Thymus (tissue), 14 donors: Measurements from ENCODE around the gene HSPA1A. TPM values are rescaled to one million over a fixed set of nuclear protein-coding genes. Genes with fewer than 3 reads are reported as not detected.

ENCODE experiments used
- DNase-seq, 9 donors: peaks; one replicate each; pipeline ENCODE4 v3.0.0-alpha.2; 2013; ENCODE audit warnings: low spot score in 9 of 9, low read depth in 6 of 9, missing footprints in 1 of 9
- H3K27ac ChIP-seq, 2 donors: one replicate each; pipeline ENCODE4 v1.5.1; 2013; ENCODE audit warnings: control low read depth in 1 of 2, low read depth in 1 of 2, low read length in 1 of 2, mild to moderate bottlenecking in 1 of 2, moderate library complexity in 1 of 2
- H3K27me3 ChIP-seq, 2 donors: one replicate each; pipeline ENCODE4 v1.5.1; 2013; ENCODE audit warnings: low read length in 1 of 2; ENCODE audit not compliant: control insufficient read depth in 2 of 2, insufficient read depth in 1 of 2
- H3K36me3 ChIP-seq, 2 donors: one replicate each; pipeline ENCODE4 v1.5.1; 2013; ENCODE audit warnings: low read length in 1 of 2, mild to moderate bottlenecking in 1 of 2, moderate library complexity in 1 of 2; ENCODE audit not compliant: control insufficient read depth in 2 of 2, insufficient read depth in 2 of 2
- H3K4me1 ChIP-seq, 2 donors: one replicate each; pipeline ENCODE4 v1.5.1; 2013; ENCODE audit warnings: low read length in 2 of 2; ENCODE audit not compliant: control insufficient read depth in 2 of 2, insufficient read depth in 2 of 2
- H3K4me3 ChIP-seq, 2 donors: one replicate each; pipeline ENCODE4 v1.5.1; 2013; ENCODE audit warnings: low read length in 2 of 2, control low read depth in 1 of 2, mild to moderate bottlenecking in 1 of 2
- H3K9me3 ChIP-seq, 2 donors: one replicate each; pipeline ENCODE4 v1.5.1; 2013; ENCODE audit warnings: low read length in 1 of 2, mild to moderate bottlenecking in 1 of 2; ENCODE audit not compliant: control insufficient read depth in 2 of 2, insufficient read depth in 1 of 2
- WGBS: extraction: QIAGEN DNeasy Blood & Tissue Kit; methylation state at CpG from one replicate; pipeline ENCODE4 v1.1.7; 2013; 5-methylcytosine and 5-hydroxymethylcytosine counted together
- long read RNA-seq, 10 donors: transcript quantifications; one replicate each; lab custom pipeline, GENCODE V29; 2026
- polyA plus RNA-seq: library from polyadenylated mRNA; stranded (reverse); fragments of 200-250 nt; gene quantifications from one replicate; pipeline ENCODE4 v1.2.3, GENCODE V29; 2013
- total RNA-seq: library from RNA; stranded (reverse); fragments of 120-200 nt; gene quantifications from one replicate; pipeline ENCODE4 v1.2.4, GENCODE V29; 2013
- donor health status: healthy.

HSPA1A gene
- total RNA-seq (73.8 TPM), polyA plus RNA-seq (68.8 TPM)
- long read RNA-seq, donor 1, partial matches to known transcripts: 0 of 3 reads
- long read RNA-seq, donor 1, other reads (novel, unspliced or antisense): 0 of 3 reads
- long read RNA-seq, donor 2: 0 reads
- long read RNA-seq, donor 3, transcript HSPA1A-201 (1 exons, 2,483 nt): major isoform, 31 of 31 reads
- long read RNA-seq, donor 3, partial matches to known transcripts: 0 of 31 reads
- long read RNA-seq, donor 3, other reads (novel, unspliced or antisense): 0 of 31 reads
- long read RNA-seq, donor 4, transcript HSPA1A-201 (1 exons, 2,483 nt): major isoform, 28 of 28 reads
- long read RNA-seq, donor 4, partial matches to known transcripts: 0 of 28 reads
- long read RNA-seq, donor 4, other reads (novel, unspliced or antisense): 0 of 28 reads
- long read RNA-seq, donor 5, transcript HSPA1A-201 (1 exons, 2,483 nt): major isoform, 128 of 128 reads
- long read RNA-seq, donor 5, partial matches to known transcripts: 0 of 128 reads
- long read RNA-seq, donor 5, other reads (novel, unspliced or antisense): 0 of 128 reads
- long read RNA-seq, donor 6, transcript HSPA1A-201 (1 exons, 2,483 nt): major isoform, 37 of 37 reads
- long read RNA-seq, donor 6, partial matches to known transcripts: 0 of 37 reads
- long read RNA-seq, donor 6, other reads (novel, unspliced or antisense): 0 of 37 reads
- long read RNA-seq, donor 7, transcript HSPA1A-201 (1 exons, 2,483 nt): major isoform, 458 of 458 reads
- long read RNA-seq, donor 7, partial matches to known transcripts: 0 of 458 reads
- long read RNA-seq, donor 7, other reads (novel, unspliced or antisense): 0 of 458 reads
- long read RNA-seq, donor 8, transcript HSPA1A-201 (1 exons, 2,483 nt): major isoform, 18 of 18 reads
- long read RNA-seq, donor 8, partial matches to known transcripts: 0 of 18 reads
- long read RNA-seq, donor 8, other reads (novel, unspliced or antisense): 0 of 18 reads
- long read RNA-seq, donor 9, transcript HSPA1A-201 (1 exons, 2,483 nt): major isoform, 48 of 48 reads
- long read RNA-seq, donor 9, partial matches to known transcripts: 0 of 48 reads
- long read RNA-seq, donor 9, other reads (novel, unspliced or antisense): 0 of 48 reads
- long read RNA-seq, donor 10, transcript HSPA1A-201 (1 exons, 2,483 nt): major isoform, 361 of 361 reads
- long read RNA-seq, donor 10, partial matches to known transcripts: 0 of 361 reads
- long read RNA-seq, donor 10, other reads (novel, unspliced or antisense): 0 of 361 reads

DNA sequence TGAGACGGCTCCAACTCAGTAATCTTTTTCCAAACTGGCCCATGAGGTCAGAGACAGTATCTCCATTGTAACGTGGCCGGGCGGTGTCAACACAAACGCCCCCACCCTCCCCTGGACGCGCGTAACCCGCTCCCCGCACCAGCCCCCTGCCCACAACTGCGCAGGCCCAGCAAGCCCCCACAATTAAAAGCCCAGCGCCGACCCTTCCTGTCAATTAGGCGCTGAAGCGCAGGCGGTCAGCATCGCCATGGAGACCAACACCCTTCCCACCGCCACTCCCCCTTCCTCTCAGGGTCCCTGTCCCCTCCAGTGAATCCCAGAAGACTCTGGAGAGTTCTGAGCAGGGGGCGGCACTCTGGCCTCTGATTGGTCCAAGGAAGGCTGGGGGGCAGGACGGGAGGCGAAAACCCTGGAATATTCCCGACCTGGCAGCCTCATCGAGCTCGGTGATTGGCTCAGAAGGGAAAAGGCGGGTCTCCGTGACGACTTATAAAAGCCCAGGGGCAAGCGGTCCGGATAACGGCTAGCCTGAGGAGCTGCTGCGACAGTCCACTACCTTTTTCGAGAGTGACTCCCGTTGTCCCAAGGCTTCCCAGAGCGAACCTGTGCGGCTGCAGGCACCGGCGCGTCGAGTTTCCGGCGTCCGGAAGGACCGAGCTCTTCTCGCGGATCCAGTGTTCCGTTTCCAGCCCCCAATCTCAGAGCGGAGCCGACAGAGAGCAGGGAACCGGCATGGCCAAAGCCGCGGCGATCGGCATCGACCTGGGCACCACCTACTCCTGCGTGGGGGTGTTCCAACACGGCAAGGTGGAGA is at the start of gene HSPA1A, which contains the start of gene HSPA1L:
HSPA1A (plus strand) TSS at position 519 of the 814 bp plus-strand sequence; CDS start at position 733, 214 bp downstream.
HSPA1L (minus strand) TSS at position 259 of the 814 bp plus-strand sequence. CDS start 3,311 bp downstream, outside the sequence.
- H3K27me3 ChIP-seq: peaks cover 0 to 29% of the 10 kb centered on the region in 2 donors
- peak within 1 kb of the TSS; percentile 82 to 91 for H3K27ac ChIP-seq
- H3K9me3 ChIP-seq: peaks cover 0 to 4% of the 10 kb centered on the region in 2 donors
- peak in 3 of 9 donors; percentile 42 to 74 (median 60) for DNase-seq
- peaks cover 0 to 4% of the 10 kb centered on the region in 2 donors for H3K36me3 ChIP-seq
- peaks cover 6 to 34% of the 10 kb centered on the region in 2 donors for H3K4me1 ChIP-seq
- H3K4me3 ChIP-seq: peak within 1 kb of the TSS; percentile 45 to 64
- under 1% methylated on average over 56 of the region's 56 CpGs for WGBS

DNA sequence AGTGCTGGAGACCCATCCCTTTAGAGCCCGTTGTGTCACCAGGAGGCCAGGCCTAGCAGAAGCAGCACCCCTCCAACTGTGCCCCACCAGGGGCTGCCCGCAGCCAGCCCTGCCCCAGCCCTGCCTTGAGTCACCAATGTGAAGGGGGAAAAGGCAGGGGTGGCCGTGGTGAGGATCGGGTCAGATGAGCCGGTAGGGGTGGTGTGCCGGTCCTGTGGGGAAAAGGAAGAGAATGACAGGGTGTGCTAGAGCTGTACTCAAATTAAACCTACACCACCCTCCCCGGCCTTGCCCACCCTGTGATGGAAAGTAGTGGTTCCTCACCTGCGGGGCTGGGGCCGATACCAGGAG is 49.8 kb upstream of the HSPA1A start:
- Histone ChIP-seq H3K36me3 (peaks cover 14 to 28% of the 10 kb centered on the region in 2 donors), H3K27me3 (peaks cover 0 to 17% of the 10 kb centered on the region in 2 donors), H3K9me3 (no peaks in the 10 kb centered on the region), H3K27ac (no peak overlapping the region), H3K4me1 (peaks cover 0 to 3% of the 10 kb centered on the region in 2 donors), H3K4me3 (no peak overlapping the region)
- DNase-seq: no peak
- 93% methylated on average over 9 of the region's 9 CpGs for WGBS

DNA sequence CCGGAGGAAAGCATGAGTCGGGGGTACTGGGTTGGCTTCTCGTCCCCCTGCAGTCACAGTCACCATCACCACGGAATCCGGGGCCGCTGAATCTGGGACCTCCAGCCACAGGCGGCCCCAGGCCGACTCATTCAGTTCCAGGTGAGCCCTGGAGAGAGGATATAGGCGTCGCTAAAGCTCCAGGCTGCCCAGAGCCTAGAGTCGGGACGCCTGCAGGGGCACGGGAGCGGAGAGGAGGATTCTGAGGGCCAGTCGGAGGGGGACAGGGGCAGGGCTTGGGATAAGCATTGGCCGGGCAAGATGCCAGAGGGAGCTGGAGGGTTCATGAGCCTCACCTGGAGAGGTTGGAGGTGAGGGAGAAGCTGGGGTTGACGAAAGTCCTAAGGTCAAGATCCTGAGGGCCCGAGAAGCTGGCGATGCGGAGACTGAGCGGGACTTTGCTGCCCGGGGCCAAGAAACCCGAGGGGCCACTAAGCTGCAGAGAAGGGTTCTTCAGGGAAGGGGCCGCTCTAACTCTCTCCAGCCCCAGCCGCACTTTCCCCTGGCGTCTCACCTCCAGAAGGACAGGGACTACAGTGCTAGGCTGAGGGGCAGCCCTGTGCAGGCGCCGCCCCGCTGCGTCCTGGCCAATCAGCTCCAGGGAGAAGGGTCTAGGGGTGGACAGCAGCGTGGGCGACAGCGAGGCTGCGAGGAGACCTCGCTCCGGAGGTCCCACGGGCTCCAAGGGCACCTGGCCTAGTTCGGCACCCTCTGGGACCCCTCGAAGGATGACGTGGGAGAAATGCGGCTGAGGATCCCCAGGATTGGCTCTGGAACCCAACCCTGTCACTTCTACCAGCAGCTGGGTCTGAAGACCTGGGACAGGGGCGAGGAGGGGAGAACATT is 49.2 kb upstream of the HSPA1A start:
- peaks cover 0 to 4% of the 10 kb centered on the region in 2 donors for H3K4me1 ChIP-seq
- no peak overlapping the region for H3K4me3 ChIP-seq
- WGBS: 80% methylated on average over 42 of the region's 42 CpGs
- H3K27me3 ChIP-seq: peaks cover 0 to 17% of the 10 kb centered on the region in 2 donors
- no peak overlapping the region for H3K27ac ChIP-seq
- DNase-seq: no peak
- no peaks in the 10 kb centered on the region for H3K9me3 ChIP-seq
- peaks cover 9 to 23% of the 10 kb centered on the region in 2 donors for H3K36me3 ChIP-seq

DNA sequence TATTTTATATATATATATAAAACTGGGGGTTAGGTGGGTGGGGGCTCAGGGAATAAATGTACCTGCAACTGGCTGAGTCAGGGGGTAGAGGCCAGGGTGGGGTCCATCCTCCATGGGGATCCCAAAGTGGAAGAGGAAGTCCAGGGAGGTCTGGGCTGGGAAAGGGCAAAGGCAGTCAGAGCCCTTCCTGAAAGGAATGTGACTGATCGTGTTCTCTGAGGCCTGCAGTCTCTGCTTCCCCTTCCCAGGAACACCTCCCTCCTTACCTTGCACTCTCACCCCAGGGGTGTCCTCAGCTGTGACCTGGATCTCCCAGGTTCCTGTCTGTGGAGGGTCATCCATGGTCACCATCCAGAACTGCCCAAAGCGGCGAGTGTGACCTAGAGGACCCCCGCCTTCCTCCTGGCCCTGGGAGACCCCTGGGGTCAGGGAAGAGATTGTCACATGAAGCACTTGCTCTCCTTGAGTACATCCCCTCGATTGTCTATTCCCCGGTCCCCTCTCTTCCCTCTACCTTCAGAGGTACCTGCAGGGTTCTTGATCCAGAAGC is 48.2 kb upstream of the HSPA1A start:
- no peak for DNase-seq
- Histone ChIP-seq H3K27ac (no peak overlapping the region), H3K27me3 (peaks cover 0 to 17% of the 10 kb centered on the region in 2 donors), H3K4me3 (no peak overlapping the region), H3K36me3 (peaks cover 0 to 14% of the 10 kb centered on the region in 2 donors), H3K4me1 (peaks cover 0 to 10% of the 10 kb centered on the region in 2 donors), H3K9me3 (peaks cover 0 to 2% of the 10 kb centered on the region in 2 donors)
- 97% methylated on average over 6 of the region's 6 CpGs for WGBS

DNA sequence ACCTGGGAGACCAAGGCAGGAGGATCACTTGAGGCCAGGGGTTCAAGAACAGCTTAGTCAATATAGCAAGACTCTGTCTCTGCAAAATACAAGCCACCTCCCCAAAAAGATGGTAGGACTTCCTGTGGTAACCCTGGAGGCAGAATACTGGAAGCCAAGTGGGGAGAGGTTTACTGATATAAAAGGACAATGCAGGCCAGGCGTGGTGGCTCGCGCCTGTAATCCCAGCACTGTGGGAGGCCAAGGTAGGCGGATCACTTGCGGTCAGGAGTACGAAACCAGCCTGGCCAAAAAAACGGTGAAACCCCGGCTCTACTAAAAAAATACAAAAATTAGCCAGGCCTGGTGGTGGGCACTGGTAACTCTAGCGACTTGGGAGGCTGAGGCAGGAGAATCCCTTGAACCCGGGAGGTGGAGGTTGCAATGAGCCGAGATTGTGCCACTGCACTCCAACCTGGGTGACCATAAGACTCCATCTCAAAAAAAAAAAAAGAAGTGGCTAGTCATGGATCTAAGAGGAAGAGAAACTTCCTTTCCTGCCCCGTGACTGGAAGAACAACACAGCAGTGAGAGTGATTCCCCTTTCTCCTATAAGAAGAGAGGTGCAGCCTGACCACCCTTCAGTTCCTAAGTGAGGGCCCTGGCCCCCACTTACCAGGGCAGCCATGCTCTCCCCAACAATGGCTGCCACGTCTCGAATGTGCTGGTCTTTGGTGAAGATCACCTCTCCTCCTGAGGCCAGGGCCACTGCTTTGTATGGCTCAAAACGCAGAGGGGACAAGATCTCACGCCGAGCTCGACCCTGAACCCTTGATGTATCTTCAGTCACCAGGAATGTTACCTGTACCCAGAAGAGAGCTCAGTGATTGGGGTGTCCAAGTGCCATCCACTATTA is 46.7 kb upstream of the HSPA1A start:
- peaks cover 0 to 5% of the 10 kb centered on the region in 2 donors for H3K9me3 ChIP-seq
- no peak overlapping the region for H3K4me3 ChIP-seq
- peaks cover 6 to 21% of the 10 kb centered on the region in 2 donors for H3K4me1 ChIP-seq
- no peak overlapping the region for H3K27ac ChIP-seq
- H3K27me3 ChIP-seq: peaks cover 0 to 17% of the 10 kb centered on the region in 2 donors
- 97% methylated on average over 18 of the region's 18 CpGs for WGBS
- no peak for DNase-seq
- H3K36me3 ChIP-seq: peaks cover 0 to under 1% of the 10 kb centered on the region in 2 donors

DNA sequence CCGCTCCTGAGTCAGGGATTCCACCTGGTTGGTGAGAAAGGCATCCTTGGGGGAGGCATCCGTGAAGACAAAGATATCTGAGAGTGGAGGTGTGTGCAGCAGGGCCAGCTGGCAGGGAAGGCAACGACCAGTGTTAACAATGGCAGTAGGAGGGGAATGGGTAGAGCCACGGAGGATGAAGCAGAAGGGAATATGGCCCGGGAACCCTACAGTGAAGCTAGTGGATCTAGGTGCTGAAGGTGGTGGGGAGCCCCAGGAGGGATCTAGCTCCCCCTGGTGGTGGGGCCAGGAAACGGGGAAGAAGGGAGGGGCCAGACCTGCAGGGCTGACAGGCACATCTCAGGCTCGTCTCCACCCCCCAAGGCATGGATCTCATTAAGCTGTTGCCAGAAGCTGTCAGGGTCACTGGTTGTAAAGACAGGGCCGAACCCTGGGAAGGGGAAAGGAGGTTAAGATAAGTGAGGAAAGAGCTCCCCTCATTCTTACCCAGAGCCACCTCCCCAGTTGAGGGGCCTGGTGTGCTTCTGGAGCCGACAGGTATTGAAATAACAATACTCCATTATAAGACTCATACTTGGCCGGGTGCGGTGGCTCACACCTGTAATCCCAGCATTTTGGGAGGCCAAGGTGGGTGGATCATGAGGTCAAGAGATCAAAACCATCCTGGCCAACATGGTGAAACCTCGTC is 45.5 kb upstream of the HSPA1A start:
- H3K27me3 ChIP-seq: peaks cover 0 to 17% of the 10 kb centered on the region in 2 donors
- no peak overlapping the region for H3K4me3 ChIP-seq
- WGBS: 73% methylated on average over 12 of the region's 12 CpGs
- H3K9me3 ChIP-seq: peaks cover 0 to 5% of the 10 kb centered on the region in 2 donors
- H3K27ac ChIP-seq: no peak overlapping the region
- peak; percentile 38 to 82 (median 59) for DNase-seq
- H3K36me3 ChIP-seq: no peaks in the 10 kb centered on the region
- peaks cover 6 to 21% of the 10 kb centered on the region in 2 donors for H3K4me1 ChIP-seq
